ENCODE data around the gene ITGA11. TPM values are rescaled to one million over a fixed set of nuclear protein-coding genes. Genes with fewer than 3 reads are reported as not detected.

The ITGA11 gene
- polyA plus RNA-seq, 4 donors = 0.27 to 0.99 (median 0.48) TPM; not detected in 1

GRCh38 chr15:68276668-68277067 lies 155.3 kb downstream of the ITGA11 start:
- 46 to 59% (median 53%) methylated on average over 3 of the region's 3 CpGs for WGBS, 3 donors
- H3K27me3 ChIP-seq (ENCODE audit: control insufficient read depth in 3 of 3, insufficient read depth in 3 of 3, low read length in 3 of 3) = no peaks in the 10 kb centered on the region
- peaks cover 0 to 39% (median 9%) of the 10 kb centered on the region in 3 donors for H3K4me1 ChIP-seq (ENCODE audit: control insufficient read depth in 3 of 3, insufficient read depth in 2 of 3, low read depth in 1 of 3, low read length in 2 of 3)
- H3K4me3 ChIP-seq (ENCODE audit: low read depth in 1 of 3, low read length in 3 of 3) = peak overlapping the region in 2 of 3 donors; percentile 88 to 95
- H3K36me3 ChIP-seq (ENCODE audit: control insufficient read depth in 3 of 3, insufficient read depth in 2 of 3, low read depth in 1 of 3, low read length in 3 of 3) = peaks cover 0 to 3% (median 0%) of the 10 kb centered on the region in 3 donors
- H3K9me3 ChIP-seq (ENCODE audit: control insufficient read depth in 2 of 2, insufficient read depth in 1 of 2, low read depth in 1 of 2, low read length in 1 of 2) = no peaks in the 10 kb centered on the region
- DNase-seq (no peak), FAIRE-seq (no peak)
- H3K27ac ChIP-seq (ENCODE audit: low read depth in 1 of 3, low read length in 2 of 3) = peak overlapping the region; percentile 90 to 99 (median 95)

GRCh38 chr15:68275165-68275746 lies 156.7 kb downstream of the ITGA11 start:
- Histone ChIP-seq H3K27me3 (ENCODE audit: control insufficient read depth in 3 of 3, insufficient read depth in 3 of 3, low read length in 3 of 3) (no peaks in the 10 kb centered on the region), H3K4me1 (ENCODE audit: control insufficient read depth in 3 of 3, insufficient read depth in 2 of 3, low read depth in 1 of 3, low read length in 2 of 3) (peaks cover 0 to 38% (median 4%) of the 10 kb centered on the region in 3 donors), H3K4me3 (ENCODE audit: low read depth in 1 of 3, low read length in 3 of 3) (no peak overlapping the region), H3K36me3 (ENCODE audit: control insufficient read depth in 3 of 3, insufficient read depth in 2 of 3, low read depth in 1 of 3, low read length in 3 of 3) (peaks cover 0 to 3% (median 0%) of the 10 kb centered on the region in 3 donors), H3K9me3 (ENCODE audit: control insufficient read depth in 2 of 2, insufficient read depth in 1 of 2, low read depth in 1 of 2, low read length in 1 of 2) (no peaks in the 10 kb centered on the region), H3K27ac (ENCODE audit: low read depth in 1 of 3, low read length in 2 of 3) (peak overlapping the region in 1 of 3 donors; percentile 39)
- WGBS, 3 donors = 73 to 80% (median 75%) methylated on average over 3 of the region's 3 CpGs
- no peak for FAIRE-seq
- peak in 1 of 2 donors; percentile 16 for DNase-seq

GRCh38 chr15:68274201-68274848 lies 157.6 kb downstream of the ITGA11 start:
- Histone ChIP-seq H3K27ac (ENCODE audit: low read depth in 1 of 3, low read length in 2 of 3) (peak overlapping the region in 1 of 3 donors; percentile 29), H3K9me3 (ENCODE audit: control insufficient read depth in 2 of 2, insufficient read depth in 1 of 2, low read depth in 1 of 2, low read length in 1 of 2) (no peaks in the 10 kb centered on the region), H3K4me1 (ENCODE audit: control insufficient read depth in 3 of 3, insufficient read depth in 2 of 3, low read depth in 1 of 3, low read length in 2 of 3) (peaks cover 0 to 31% (median 4%) of the 10 kb centered on the region in 3 donors), H3K27me3 (ENCODE audit: control insufficient read depth in 3 of 3, insufficient read depth in 3 of 3, low read length in 3 of 3) (no peaks in the 10 kb centered on the region), H3K4me3 (ENCODE audit: low read depth in 1 of 3, low read length in 3 of 3) (no peak overlapping the region), H3K36me3 (ENCODE audit: control insufficient read depth in 3 of 3, insufficient read depth in 2 of 3, low read depth in 1 of 3, low read length in 3 of 3) (peaks cover 0 to 3% (median 0%) of the 10 kb centered on the region in 3 donors)
- WGBS, 3 donors = 47 to 64% (median 57%) methylated on average over 5 of the region's 5 CpGs
- no peak for FAIRE-seq
- peak in 1 of 2 donors; percentile 48 for DNase-seq

GRCh38 chr15:68272721-68273271 lies 159.2 kb downstream of the ITGA11 start:
- H3K27me3 ChIP-seq (ENCODE audit: control insufficient read depth in 3 of 3, insufficient read depth in 3 of 3, low read length in 3 of 3) = no peaks in the 10 kb centered on the region
- FAIRE-seq (no peak), DNase-seq (no peak)
- no peak overlapping the region for H3K4me3 ChIP-seq (ENCODE audit: low read depth in 1 of 3, low read length in 3 of 3)
- WGBS, 3 donors = 85 to 95% (median 85%) methylated on average over 1 of the region's 1 CpG
- H3K9me3 ChIP-seq (ENCODE audit: control insufficient read depth in 2 of 2, insufficient read depth in 1 of 2, low read depth in 1 of 2, low read length in 1 of 2) = no peaks in the 10 kb centered on the region
- H3K27ac ChIP-seq (ENCODE audit: low read depth in 1 of 3, low read length in 2 of 3) = no peak overlapping the region
- no peaks in the 10 kb centered on the region for H3K36me3 ChIP-seq (ENCODE audit: control insufficient read depth in 3 of 3, insufficient read depth in 2 of 3, low read depth in 1 of 3, low read length in 3 of 3)
- H3K4me1 ChIP-seq (ENCODE audit: control insufficient read depth in 3 of 3, insufficient read depth in 2 of 3, low read depth in 1 of 3, low read length in 2 of 3) = peaks cover 0 to 31% (median 4%) of the 10 kb centered on the region in 3 donors

- DNase-seq (peak in 1 of 2 donors; percentile 13), FAIRE-seq (no peak)
- Histone ChIP-seq H3K27me3 (ENCODE audit: control insufficient read depth in 3 of 3, insufficient read depth in 3 of 3, low read length in 3 of 3) (no peaks in the 10 kb centered on the region), H3K4me3 (ENCODE audit: low read depth in 1 of 3, low read length in 3 of 3) (no peak overlapping the region), H3K9me3 (ENCODE audit: control insufficient read depth in 2 of 2, insufficient read depth in 1 of 2, low read depth in 1 of 2, low read length in 1 of 2) (no peaks in the 10 kb centered on the region), H3K4me1 (ENCODE audit: control insufficient read depth in 3 of 3, insufficient read depth in 2 of 3, low read depth in 1 of 3, low read length in 2 of 3) (peaks cover 0 to 30% (median 4%) of the 10 kb centered on the region in 3 donors), H3K27ac (ENCODE audit: low read depth in 1 of 3, low read length in 2 of 3) (peak overlapping the region in 1 of 3 donors; percentile 22), H3K36me3 (ENCODE audit: control insufficient read depth in 3 of 3, insufficient read depth in 2 of 3, low read depth in 1 of 3, low read length in 3 of 3) (no peaks in the 10 kb centered on the region)
- 57 to 76% (median 65%) methylated on average over 11 of the region's 11 CpGs for WGBS, 3 donors
Observed at GRCh38 chr15:68271854-68272471, 160.0 kb downstream of the ITGA11 start.

- Histone ChIP-seq H3K4me1 (ENCODE audit: control insufficient read depth in 3 of 3, insufficient read depth in 2 of 3, low read depth in 1 of 3, low read length in 2 of 3) (no peaks in the 10 kb centered on the region), H3K9me3 (ENCODE audit: control insufficient read depth in 2 of 2, insufficient read depth in 1 of 2, low read depth in 1 of 2, low read length in 1 of 2) (no peaks in the 10 kb centered on the region), H3K27ac (ENCODE audit: low read depth in 1 of 3, low read length in 2 of 3) (no peak overlapping the region), H3K4me3 (ENCODE audit: low read depth in 1 of 3, low read length in 3 of 3) (no peak overlapping the region), H3K36me3 (ENCODE audit: control insufficient read depth in 3 of 3, insufficient read depth in 2 of 3, low read depth in 1 of 3, low read length in 3 of 3) (no peaks in the 10 kb centered on the region), H3K27me3 (ENCODE audit: control insufficient read depth in 3 of 3, insufficient read depth in 3 of 3, low read length in 3 of 3) (peaks cover 0 to 6% (median 0%) of the 10 kb centered on the region in 3 donors)
- FAIRE-seq = no peak
- 45 to 50% (median 46%) methylated on average over 3 of the region's 3 CpGs for WGBS, 3 donors
- no peak for DNase-seq
Observed at GRCh38 chr15:68268405-68268804, 163.6 kb downstream of the ITGA11 start.

- no peak for FAIRE-seq
- Histone ChIP-seq H3K36me3 (ENCODE audit: control insufficient read depth in 3 of 3, insufficient read depth in 2 of 3, low read depth in 1 of 3, low read length in 3 of 3) (no peaks in the 10 kb centered on the region), H3K4me1 (ENCODE audit: control insufficient read depth in 3 of 3, insufficient read depth in 2 of 3, low read depth in 1 of 3, low read length in 2 of 3) (no peaks in the 10 kb centered on the region), H3K27me3 (ENCODE audit: control insufficient read depth in 3 of 3, insufficient read depth in 3 of 3, low read length in 3 of 3) (peaks cover 0 to 6% (median 0%) of the 10 kb centered on the region in 3 donors), H3K27ac (ENCODE audit: low read depth in 1 of 3, low read length in 2 of 3) (no peak overlapping the region), H3K4me3 (ENCODE audit: low read depth in 1 of 3, low read length in 3 of 3) (no peak overlapping the region), H3K9me3 (ENCODE audit: control insufficient read depth in 2 of 2, insufficient read depth in 1 of 2, low read depth in 1 of 2, low read length in 1 of 2) (no peaks in the 10 kb centered on the region)
- DNase-seq = no peak
- WGBS, 3 donors = 69 to 80% (median 73%) methylated on average over 3 of the region's 3 CpGs
Observed at GRCh38 chr15:68265674-68266073, 166.3 kb downstream of the ITGA11 start.

- DNase-seq = no peak
- no peak overlapping the region for H3K4me3 ChIP-seq (ENCODE audit: low read depth in 1 of 3, low read length in 3 of 3)
- H3K4me1 ChIP-seq (ENCODE audit: control insufficient read depth in 3 of 3, insufficient read depth in 2 of 3, low read depth in 1 of 3, low read length in 2 of 3) = no peaks in the 10 kb centered on the region
- no peaks in the 10 kb centered on the region for H3K9me3 ChIP-seq (ENCODE audit: control insufficient read depth in 2 of 2, insufficient read depth in 1 of 2, low read depth in 1 of 2, low read length in 1 of 2)
- no peak overlapping the region for H3K27ac ChIP-seq (ENCODE audit: low read depth in 1 of 3, low read length in 2 of 3)
- peaks cover 0 to 6% (median 0%) of the 10 kb centered on the region in 3 donors for H3K27me3 ChIP-seq (ENCODE audit: control insufficient read depth in 3 of 3, insufficient read depth in 3 of 3, low read length in 3 of 3)
- 69 to 81% (median 79%) methylated on average over 4 of the region's 4 CpGs for WGBS, 3 donors
- H3K36me3 ChIP-seq (ENCODE audit: control insufficient read depth in 3 of 3, insufficient read depth in 2 of 3, low read depth in 1 of 3, low read length in 3 of 3) = no peaks in the 10 kb centered on the region
- FAIRE-seq = no peak
Observed at GRCh38 chr15:68265081-68265480, 166.9 kb downstream of the ITGA11 start.
